Measurements from ENCODE around the gene CYP3A5.
A peak's percentile ranks its signal among the peaks of the same experiment; 100 is the strongest.

Gene CYP3A5

DNA sequence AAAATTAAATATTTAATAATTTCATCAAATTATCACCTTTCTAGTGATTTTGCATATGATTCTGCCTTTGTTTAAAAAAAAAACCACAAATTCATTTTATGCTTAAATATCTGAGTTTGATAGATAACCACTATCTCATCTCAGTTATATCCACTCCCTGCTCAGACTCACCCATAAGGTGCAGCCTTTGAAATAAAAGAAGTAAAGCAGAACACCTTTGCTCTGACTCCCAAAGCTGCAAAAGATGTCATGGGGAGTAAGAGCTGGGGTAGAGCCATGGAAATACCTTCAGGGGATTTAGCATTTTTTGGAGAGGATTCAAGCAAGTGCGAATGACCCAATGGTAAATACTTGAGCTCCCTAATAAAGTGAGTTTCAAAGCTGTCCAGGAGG lies 15.1 kb upstream of the CYP3A5 start (continued):
- TF ChIP-seq, protein P1, sequence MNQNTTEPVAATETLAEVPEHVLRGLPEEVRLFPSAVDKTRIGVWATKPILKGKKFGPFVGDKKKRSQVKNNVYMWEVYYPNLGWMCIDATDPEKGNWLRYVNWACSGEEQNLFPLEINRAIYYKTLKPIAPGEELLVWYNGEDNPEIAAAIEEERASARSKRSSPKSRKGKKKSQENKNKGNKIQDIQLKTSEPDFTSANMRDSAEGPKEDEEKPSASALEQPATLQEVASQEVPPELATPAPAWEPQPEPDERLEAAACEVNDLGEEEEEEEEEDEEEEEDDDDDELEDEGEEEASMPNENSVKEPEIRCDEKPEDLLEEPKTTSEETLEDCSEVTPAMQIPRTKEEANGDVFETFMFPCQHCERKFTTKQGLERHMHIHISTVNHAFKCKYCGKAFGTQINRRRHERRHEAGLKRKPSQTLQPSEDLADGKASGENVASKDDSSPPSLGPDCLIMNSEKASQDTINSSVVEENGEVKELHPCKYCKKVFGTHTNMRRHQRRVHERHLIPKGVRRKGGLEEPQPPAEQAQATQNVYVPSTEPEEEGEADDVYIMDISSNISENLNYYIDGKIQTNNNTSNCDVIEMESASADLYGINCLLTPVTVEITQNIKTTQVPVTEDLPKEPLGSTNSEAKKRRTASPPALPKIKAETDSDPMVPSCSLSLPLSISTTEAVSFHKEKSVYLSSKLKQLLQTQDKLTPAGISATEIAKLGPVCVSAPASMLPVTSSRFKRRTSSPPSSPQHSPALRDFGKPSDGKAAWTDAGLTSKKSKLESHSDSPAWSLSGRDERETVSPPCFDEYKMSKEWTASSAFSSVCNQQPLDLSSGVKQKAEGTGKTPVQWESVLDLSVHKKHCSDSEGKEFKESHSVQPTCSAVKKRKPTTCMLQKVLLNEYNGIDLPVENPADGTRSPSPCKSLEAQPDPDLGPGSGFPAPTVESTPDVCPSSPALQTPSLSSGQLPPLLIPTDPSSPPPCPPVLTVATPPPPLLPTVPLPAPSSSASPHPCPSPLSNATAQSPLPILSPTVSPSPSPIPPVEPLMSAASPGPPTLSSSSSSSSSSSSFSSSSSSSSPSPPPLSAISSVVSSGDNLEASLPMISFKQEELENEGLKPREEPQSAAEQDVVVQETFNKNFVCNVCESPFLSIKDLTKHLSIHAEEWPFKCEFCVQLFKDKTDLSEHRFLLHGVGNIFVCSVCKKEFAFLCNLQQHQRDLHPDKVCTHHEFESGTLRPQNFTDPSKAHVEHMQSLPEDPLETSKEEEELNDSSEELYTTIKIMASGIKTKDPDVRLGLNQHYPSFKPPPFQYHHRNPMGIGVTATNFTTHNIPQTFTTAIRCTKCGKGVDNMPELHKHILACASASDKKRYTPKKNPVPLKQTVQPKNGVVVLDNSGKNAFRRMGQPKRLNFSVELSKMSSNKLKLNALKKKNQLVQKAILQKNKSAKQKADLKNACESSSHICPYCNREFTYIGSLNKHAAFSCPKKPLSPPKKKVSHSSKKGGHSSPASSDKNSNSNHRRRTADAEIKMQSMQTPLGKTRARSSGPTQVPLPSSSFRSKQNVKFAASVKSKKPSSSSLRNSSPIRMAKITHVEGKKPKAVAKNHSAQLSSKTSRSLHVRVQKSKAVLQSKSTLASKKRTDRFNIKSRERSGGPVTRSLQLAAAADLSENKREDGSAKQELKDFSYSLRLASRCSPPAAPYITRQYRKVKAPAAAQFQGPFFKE (tag by site-specific recombination; IDR thresholded peaks at IDR 0.05; ENCODE audit: borderline replicate concordance): no peak

DNA sequence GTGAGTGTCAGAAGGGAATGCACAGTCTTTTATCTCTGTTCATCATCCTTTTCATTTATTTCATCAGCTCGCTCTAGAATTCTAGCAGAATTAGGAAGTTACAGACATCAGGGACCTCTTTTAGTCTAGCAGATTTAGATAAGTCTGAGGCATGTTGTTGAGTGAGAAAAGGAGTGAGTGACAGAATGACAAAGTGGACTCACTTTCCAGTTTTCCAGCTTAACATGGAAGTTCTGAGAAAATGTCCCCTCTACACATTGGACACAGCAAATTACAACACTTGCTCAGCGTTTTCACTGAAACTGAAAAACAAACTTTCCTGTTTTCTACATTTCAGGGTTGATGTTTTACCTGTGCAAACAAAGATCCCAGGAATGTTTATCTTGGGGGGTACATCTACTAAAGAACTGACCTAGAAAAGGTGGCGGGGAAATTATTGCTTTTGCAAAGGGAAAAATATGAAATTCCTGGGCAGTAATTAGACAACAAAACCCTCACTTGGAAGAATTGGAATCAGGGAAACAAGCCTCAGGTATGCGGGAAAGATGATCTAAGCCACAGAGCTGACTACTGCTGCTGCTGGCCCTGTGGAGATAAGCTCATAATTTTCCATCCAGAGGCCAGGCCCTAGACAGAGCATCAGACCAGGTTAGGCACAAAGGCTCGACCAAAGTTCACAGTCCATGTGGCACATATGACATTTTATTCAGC lies 14.6 kb upstream of the CYP3A5 start:
- H3K4me1 ChIP-seq (ENCODE audit: control insufficient read depth, insufficient read depth, low read length): no peaks in the 10 kb centered on the region
- TF ChIP-seq ZBTB21 (tag by site-specific recombination; IDR thresholded peaks at IDR 0.05) (no peak), ZNF596 (tag by site-specific recombination; IDR thresholded peaks at IDR 0.05) (no peak), WT1 (tag by site-specific recombination; IDR thresholded peaks at IDR 0.05) (no peak), ZNF175 (tag by site-specific recombination; IDR thresholded peaks at IDR 0.05) (no peak), KLF7 (tag by site-specific recombination; IDR thresholded peaks at IDR 0.05; ENCODE audit: borderline replicate concordance) (no peak)
- TF ChIP-seq, protein P2, sequence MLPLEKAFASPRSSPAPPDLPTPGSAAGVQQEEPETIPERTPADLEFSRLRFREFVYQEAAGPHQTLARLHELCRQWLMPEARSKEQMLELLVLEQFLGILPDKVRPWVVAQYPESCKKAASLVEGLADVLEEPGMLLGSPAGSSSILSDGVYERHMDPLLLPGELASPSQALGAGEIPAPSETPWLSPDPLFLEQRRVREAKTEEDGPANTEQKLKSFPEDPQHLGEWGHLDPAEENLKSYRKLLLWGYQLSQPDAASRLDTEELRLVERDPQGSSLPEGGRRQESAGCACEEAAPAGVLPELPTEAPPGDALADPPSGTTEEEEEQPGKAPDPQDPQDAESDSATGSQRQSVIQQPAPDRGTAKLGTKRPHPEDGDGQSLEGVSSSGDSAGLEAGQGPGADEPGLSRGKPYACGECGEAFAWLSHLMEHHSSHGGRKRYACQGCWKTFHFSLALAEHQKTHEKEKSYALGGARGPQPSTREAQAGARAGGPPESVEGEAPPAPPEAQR (tag by site-specific recombination; IDR thresholded peaks at IDR 0.05): no peak
- H3K36me3 ChIP-seq (ENCODE audit: control insufficient read depth in 2 of 2, insufficient read depth in 1 of 2, low read length in 2 of 2): no peaks in the 10 kb centered on the region
- ChIA-PET CTCF (no interaction called here), POLR2A (interaction anchor here (0.9 kb wide), 1 partner anchor 78 kb away, joined by 3 read pairs; the partner anchor contains the start of gene ZSCAN25)
- H3K27ac ChIP-seq (ENCODE audit: extremely low read depth, low read depth, low read length): no peak overlapping the region
- no peaks in the 10 kb centered on the region for H3K9me3 ChIP-seq (ENCODE audit: control insufficient read depth, insufficient read depth, low read depth, low read length)
- H3K4me3 ChIP-seq (ENCODE audit: low read depth, low read length): no peak overlapping the region

DNA sequence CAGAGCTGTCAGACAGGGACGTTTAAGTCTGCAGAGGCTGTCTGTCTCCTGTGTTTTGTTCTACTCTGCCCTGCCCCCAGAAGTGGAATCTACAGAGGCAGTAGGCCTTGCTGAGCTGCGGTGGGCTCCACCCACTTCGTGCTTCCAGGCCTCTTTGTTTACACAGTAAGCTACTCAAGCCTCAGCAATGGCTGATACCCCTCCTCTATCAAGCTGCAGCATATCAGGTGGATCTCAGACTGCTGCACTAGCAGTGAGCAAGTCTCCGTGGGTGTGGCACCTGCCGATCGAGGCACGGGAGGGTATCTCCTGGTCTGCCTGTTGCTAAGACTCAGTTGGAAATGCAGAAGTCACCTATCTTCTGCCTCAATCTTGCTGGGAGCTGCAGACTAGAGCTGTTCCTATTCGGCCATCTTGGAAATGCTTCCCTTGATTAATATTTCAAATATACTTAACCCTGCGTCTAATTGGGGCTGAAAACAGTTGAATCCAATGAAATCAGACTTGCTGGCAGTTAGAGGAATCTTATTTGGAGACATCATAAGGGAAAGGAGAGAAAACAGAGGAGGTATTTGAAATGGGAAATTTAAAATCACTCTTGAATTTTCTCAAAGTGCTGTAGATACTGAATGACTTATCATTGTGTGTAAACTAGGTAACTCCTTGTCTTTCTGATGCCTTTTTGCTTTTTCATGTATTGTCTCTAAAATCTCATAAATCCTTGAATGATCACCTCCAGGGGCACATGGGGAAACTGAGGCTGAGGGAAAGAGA lies 13.8 kb upstream of the CYP3A5 start:
- ChIA-PET POLR2A (interaction anchor here (0.9 kb wide), 1 partner anchor 77 kb away, joined by 3 read pairs; the partner anchor contains the start of gene ZSCAN25), CTCF (interaction anchor here (0.6 kb wide), 1 partner anchor 1559 kb away, joined by 3 read pairs; no protein-coding TSS in a partner anchor)
- no peak overlapping the region for H3K27ac ChIP-seq (ENCODE audit: extremely low read depth, low read depth, low read length)
- no peak overlapping the region; the same call in 1 of the 2 replicates for H3K4me3 ChIP-seq (ENCODE audit: low read depth, low read length)
- no peaks in the 10 kb centered on the region for H3K4me1 ChIP-seq (ENCODE audit: control insufficient read depth, insufficient read depth, low read length)
- no peaks in the 10 kb centered on the region for H3K36me3 ChIP-seq (ENCODE audit: control insufficient read depth in 2 of 2, insufficient read depth in 1 of 2, low read length in 2 of 2)
- H3K9me3 ChIP-seq (ENCODE audit: control insufficient read depth, insufficient read depth, low read depth, low read length): no peaks in the 10 kb centered on the region
- no peak for TF ChIP-seq ZNF10 (tag by site-specific recombination; IDR thresholded peaks at IDR 0.05)
- no peak for TF ChIP-seq SCRT1 (tag by site-specific recombination; IDR thresholded peaks at IDR 0.05; ENCODE audit: borderline replicate concordance)
- no peak for TF ChIP-seq ZBTB48 (tag by site-specific recombination; IDR thresholded peaks at IDR 0.05)
- TF ChIP-seq ZBTB8A (tag by site-specific recombination; IDR thresholded peaks at IDR 0.05): no peak
- TF ChIP-seq ZNF701 (tag by site-specific recombination; IDR thresholded peaks at IDR 0.05): no peak
- TF ChIP-seq, protein P3, sequence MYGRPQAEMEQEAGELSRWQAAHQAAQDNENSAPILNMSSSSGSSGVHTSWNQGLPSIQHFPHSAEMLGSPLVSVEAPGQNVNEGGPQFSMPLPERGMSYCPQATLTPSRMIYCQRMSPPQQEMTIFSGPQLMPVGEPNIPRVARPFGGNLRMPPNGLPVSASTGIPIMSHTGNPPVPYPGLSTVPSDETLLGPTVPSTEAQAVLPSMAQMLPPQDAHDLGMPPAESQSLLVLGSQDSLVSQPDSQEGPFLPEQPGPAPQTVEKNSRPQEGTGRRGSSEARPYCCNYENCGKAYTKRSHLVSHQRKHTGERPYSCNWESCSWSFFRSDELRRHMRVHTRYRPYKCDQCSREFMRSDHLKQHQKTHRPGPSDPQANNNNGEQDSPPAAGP (tag by site-specific recombination; IDR thresholded peaks at IDR 0.05): no peak
- TF ChIP-seq TCF7L2 (IDR thresholded peaks at IDR 0.05; ENCODE audit: borderline replicate concordance, low read depth, low read length): no peak
- no peak for TF ChIP-seq ZNF133 (tag by site-specific recombination; IDR thresholded peaks at IDR 0.05)
- no peak for TF ChIP-seq ZNF777 (tag by site-specific recombination; IDR thresholded peaks at IDR 0.05; ENCODE audit: borderline replicate concordance)
- 0 out of 2 replicates have a peak, but pooled peaks have one; percentile 59 for TF ChIP-seq TRIM28 (IDR thresholded peaks at IDR 0.05; ENCODE audit: borderline replicate concordance, low read length)
- peak; percentile 67 for TF ChIP-seq ZNF335 (tag by site-specific recombination; conservative IDR thresholded peaks at IDR 0.05)
